OCI-LY1 (cell line): Measurements from ENCODE around the gene KLRF2.

ENCODE experiments used
- H2AFZ ChIP-seq: fragments of 200-600 bp; sonication (generic), shearing (Covaris generic); 2 replicates; pipeline ENCODE4 v1.6.0; 2014; ENCODE audit warnings: antibody characterized with exemption, mild to moderate bottlenecking, low read length
- H3F3A ChIP-seq: fragments of 200-600 bp; sonication (generic), shearing (Covaris generic); 2 replicates; pipeline ENCODE4 v1.6.0; 2014; ENCODE audit warnings: mild to moderate bottlenecking, antibody characterized with exemption, low read length, moderate library complexity; ENCODE audit not compliant: insufficient read depth
- H3K27ac ChIP-seq: fragments of 200-600 bp; sonication (generic); 2 replicates; pipeline ENCODE4 v1.5.1; 2014; ENCODE audit warnings: low read length, mixed run types, mild to moderate bottlenecking, low read depth; ENCODE audit not compliant: poor library complexity, severe bottlenecking
- H3K27me3 ChIP-seq: fragments of 200-600 bp; sonication (generic); 2 replicates; pipeline ENCODE4 v1.6.0; 2014; ENCODE audit warnings: antibody characterized with exemption, mild to moderate bottlenecking, low read length, moderate library complexity; ENCODE audit not compliant: insufficient read depth
- H3K36me3 ChIP-seq: fragments of 200-600 bp; sonication (generic); 2 replicates; pipeline ENCODE4 v1.6.1; 2014; ENCODE audit warnings: mild to moderate bottlenecking, antibody characterized with exemption, low read length, moderate library complexity, mixed read lengths; ENCODE audit not compliant: insufficient read depth
- H3K4me1 ChIP-seq: fragments of 200-600 bp; sonication (generic); 2 replicates; pipeline ENCODE4 v1.5.1; 2014; ENCODE audit warnings: mild to moderate bottlenecking, low read length, moderate library complexity; ENCODE audit not compliant: insufficient read depth, severe bottlenecking
- H3K4me2 ChIP-seq: fragments of 200-600 bp; sonication (generic), shearing (Covaris generic); 2 replicates; pipeline ENCODE4 v1.6.1; 2014; ENCODE audit warnings: low read length
- H3K4me3 ChIP-seq: fragments of 200-600 bp; sonication (generic); 2 replicates; pipeline ENCODE4 v1.5.1; 2014; ENCODE audit warnings: low read length, low read depth, mild to moderate bottlenecking, mixed read lengths; ENCODE audit not compliant: poor library complexity, severe bottlenecking
- H3K79me2 ChIP-seq: fragments of 200-600 bp; shearing (Covaris generic); 2 replicates; pipeline ENCODE4 v1.6.1; 2016; ENCODE audit warnings: mixed run types, low read length, mixed read lengths; ENCODE audit not compliant: insufficient read depth
- H3K9ac ChIP-seq: fragments of 200-600 bp; sonication (generic), shearing (Covaris generic); 2 replicates; pipeline ENCODE4 v1.6.1; 2014; ENCODE audit warnings: mild to moderate bottlenecking, low read length, mixed read lengths
- H3K9me2 ChIP-seq: fragments of 200-600 bp; sonication (generic), shearing (Covaris generic); 2 replicates; pipeline ENCODE4 v1.6.1; 2014; ENCODE audit warnings: low read depth, mild to moderate bottlenecking, low read length, mixed read lengths
- H3K9me3 ChIP-seq: fragments of 200-600 bp; shearing (Covaris generic); 2 replicates; pipeline ENCODE4 v1.6.1; 2014; ENCODE audit warnings: low read length, mixed read lengths
- H4K20me1 ChIP-seq: fragments of 200-600 bp; sonication (generic), shearing (Covaris generic); 2 replicates; pipeline ENCODE4 v1.6.0; 2016; ENCODE audit warnings: mild to moderate bottlenecking, low read length; ENCODE audit not compliant: insufficient read depth
- CTCF ChIP-seq: fragments of 200-600 bp; sonication (generic), shearing (Covaris generic); IDR thresholded peaks from 2 replicates; pipeline ENCODE4 v1.5.1; 2017; ENCODE audit warnings: mild to moderate bottlenecking, antibody characterized with exemption, low read length, moderate library complexity, mixed read lengths
- EZH2 ChIP-seq: fragments of 200-600 bp; sonication (generic), shearing (Covaris generic); IDR thresholded peaks from 2 replicates; pipeline ENCODE4 v1.8.0; 2017; ENCODE audit warnings: borderline replicate concordance, mixed run types, mild to moderate bottlenecking, antibody characterized with exemption, low read length, moderate library complexity, mixed read lengths

Gene KLRF2

GRCh38 chr12:9909724-9910123 lies 28.4 kb downstream of the KLRF2 start:
- Histone ChIP-seq H3K79me2 (no peaks in the 10 kb centered on the region), H3K4me1 (no peaks in the 10 kb centered on the region), H3K4me2 (no peak overlapping the region), H3K27ac (no peak overlapping the region), H3K9me2 (no peaks in the 10 kb centered on the region), H3F3A (no peaks in the 10 kb centered on the region), H3K9me3 (peaks cover 4% of the 10 kb centered on the region; the same call in 1 of the 2 replicates), H3K4me3 (no peak overlapping the region), H2AFZ (no peak overlapping the region), H4K20me1 (no peaks in the 10 kb centered on the region), H3K27me3 (no peaks in the 10 kb centered on the region), H3K36me3 (no peaks in the 10 kb centered on the region), H3K9ac (no peak overlapping the region)
- TF ChIP-seq CTCF (no peak), EZH2 (no peak)

- Histone ChIP-seq H3K4me2 (no peak overlapping the region), H3K4me3 (no peak overlapping the region), H3K4me1 (no peaks in the 10 kb centered on the region), H3K79me2 (no peaks in the 10 kb centered on the region), H3F3A (no peaks in the 10 kb centered on the region), H2AFZ (no peak overlapping the region), H3K27me3 (no peaks in the 10 kb centered on the region), H3K9ac (no peak overlapping the region), H3K27ac (no peak overlapping the region), H3K9me3 (peaks cover 4% of the 10 kb centered on the region; the same call in 1 of the 2 replicates), H3K9me2 (no peaks in the 10 kb centered on the region), H3K36me3 (no peaks in the 10 kb centered on the region), H4K20me1 (no peaks in the 10 kb centered on the region)
- TF ChIP-seq CTCF (no peak), EZH2 (no peak)
Observed at GRCh38 chr12:9910716-9911421, 29.6 kb downstream of the KLRF2 start.

- H3K9ac ChIP-seq, result no peak overlapping the region
- H3K9me2 ChIP-seq, result no peaks in the 10 kb centered on the region
- H3F3A ChIP-seq, result no peaks in the 10 kb centered on the region
- H3K4me2 ChIP-seq, result no peak overlapping the region
- TF ChIP-seq CTCF, result no peak
- no peak for TF ChIP-seq EZH2
- H3K79me2 ChIP-seq, result no peaks in the 10 kb centered on the region
- H3K36me3 ChIP-seq, result no peaks in the 10 kb centered on the region
- no peak overlapping the region for H3K27ac ChIP-seq
- H3K4me3 ChIP-seq, result no peak overlapping the region
- H3K27me3 ChIP-seq, result no peaks in the 10 kb centered on the region
- no peaks in the 10 kb centered on the region for H3K4me1 ChIP-seq
- peaks cover 4% of the 10 kb centered on the region; the same call in 1 of the 2 replicates for H3K9me3 ChIP-seq
- no peak overlapping the region for H2AFZ ChIP-seq
- H4K20me1 ChIP-seq, result no peaks in the 10 kb centered on the region
Observed at GRCh38 chr12:9911708-9912107, 30.4 kb downstream of the KLRF2 start.
